GM18861 (cell line): ENCODE measurements around the gene UNC79.

Source experiments
- ATAC-seq: cut with Tn5 transposase; IDR thresholded peaks from one replicate; pipeline ENCODE4 v1.9.1; 2021; ENCODE audit not compliant: unreplicated experiment

The UNC79 gene

GRCh38 chr14:93745603-93746273 lies 315.0 kb downstream of the UNC79 start:
- ATAC-seq: no peak

GRCh38 chr14:93747102-93747501 lies 316.4 kb downstream of the UNC79 start:
- ATAC-seq: no peak

- no peak for ATAC-seq
Observed at GRCh38 chr14:93747560-93747959, 316.8 kb downstream of the UNC79 start.

GRCh38 chr14:93748208-93749075 lies 317.7 kb downstream of the UNC79 start:
- ATAC-seq: no peak

GRCh38 chr14:93749076-93749420 lies 318.3 kb downstream of the UNC79 start:
- no peak for ATAC-seq

GRCh38 chr14:93751946-93752655 lies 321.4 kb downstream of the UNC79 start:
- ATAC-seq: no peak

GRCh38 chr14:93752980-93753561 lies 322.3 kb downstream of the UNC79 start:
- ATAC-seq: no peak

GRCh38 chr14:93753647-93754046 lies 322.9 kb downstream of the UNC79 start:
- ATAC-seq: no peak

- ATAC-seq: no peak
Observed at GRCh38 chr14:93757206-93757605, 326.5 kb downstream of the UNC79 start.
